ENCODE results near the gene NFYA. TPM values are rescaled to one million over a fixed set of nuclear protein-coding genes. Genes with fewer than 3 reads are reported as not detected.

NFYA gene
- total and polyA plus RNA-seq, 8 donors, result 5.4 to 14.1 (median 7.8) TPM

GRCh38 chr6:41088451-41088850, 15.7 kb downstream of the NFYA start:
- intact Hi-C loops (cut with DNase I), result no loop called here
- Histone ChIP-seq H3K4me1 (peaks cover 0 to 1% (median 0%) of the 10 kb centered on the region in 3 donors), H3K27ac (no peak overlapping the region), H3K4me3 (no peak overlapping the region), H3K27me3 (no peaks in the 10 kb centered on the region), H3K36me3 (peaks cover 0 to 28% (median 23%) of the 10 kb centered on the region in 3 donors), H3K9me3 (no peaks in the 10 kb centered on the region)
- 86 to 88% methylated on average over 4 of the region's 4 CpGs for WGBS, 2 donors
- ATAC-seq (no peak), DNase-seq (no peak), FAIRE-seq (no peak)
- no peak for TF ChIP-seq CTCF (IDR thresholded peaks at IDR 0.05)

GRCh38 chr6:41090841-41091761, 18.3 kb downstream of the NFYA start:
- WGBS, 2 donors, result 36 to 40% methylated on average over 1 of the region's 1 CpG
- no peak for TF ChIP-seq CTCF (IDR thresholded peaks at IDR 0.05)
- intact Hi-C loops (cut with DNase I), result no loop called here

GRCh38 chr6:41092421-41093140, 19.8 kb downstream of the NFYA start:
- no peaks in the 10 kb centered on the region for H3K9me3 ChIP-seq
- FAIRE-seq, result no peak
- DNase-seq, result no peak
- intact Hi-C loops (cut with DNase I), result no loop called here
- no peak overlapping the region for H3K27ac ChIP-seq
- no peaks in the 10 kb centered on the region for H3K27me3 ChIP-seq
- ATAC-seq, result peak in 2 of 4 donors; percentile 41 to 47
- H3K4me1 ChIP-seq, result no peaks in the 10 kb centered on the region
- peaks cover 8 to 48% (median 43%) of the 10 kb centered on the region in 3 donors for H3K36me3 ChIP-seq
- H3K4me3 ChIP-seq, result no peak overlapping the region
- TF ChIP-seq CTCF (IDR thresholded peaks at IDR 0.05), result peak in 1 of 4 donors; percentile 10
- 93 to 95% methylated on average over 4 of the region's 4 CpGs for WGBS, 2 donors

More at GRCh38 chr6:41090841-41091761, 18.3 kb downstream of the NFYA start:
- H3K9me3 ChIP-seq, result no peaks in the 10 kb centered on the region
- H3K36me3 ChIP-seq, result peaks cover 8 to 34% (median 30%) of the 10 kb centered on the region in 3 donors
- no peak overlapping the region for H3K27ac ChIP-seq
- no peak overlapping the region for H3K4me3 ChIP-seq
- FAIRE-seq (no peak), DNase-seq (no peak), ATAC-seq (peak in 1 of 4 donors; percentile 48)
- H3K4me1 ChIP-seq, result no peaks in the 10 kb centered on the region
- H3K27me3 ChIP-seq, result no peaks in the 10 kb centered on the region

GRCh38 chr6:41093729-41094128, 21.0 kb downstream of the NFYA start:
- Histone ChIP-seq H3K9me3 (no peaks in the 10 kb centered on the region), H3K4me1 (no peaks in the 10 kb centered on the region), H3K27ac (no peak overlapping the region), H3K36me3 (peaks cover 15 to 60% (median 54%) of the 10 kb centered on the region in 3 donors), H3K27me3 (no peaks in the 10 kb centered on the region), H3K4me3 (no peak overlapping the region)
- ATAC-seq (no peak), DNase-seq (no peak), FAIRE-seq (no peak)
- intact Hi-C loops (cut with DNase I), result no loop called here
- WGBS, 2 donors, result 88 to 89% methylated on average over 6 of the region's 6 CpGs
- TF ChIP-seq CTCF (IDR thresholded peaks at IDR 0.05), result no peak
